GM10266 (cell line): ENCODE results near the gene WDR27.

Experiments used
- DNase-seq: peaks from one replicate; pipeline ENCODE4 v3.0.0; 2012; ENCODE audit errors: extremely low spot score
- TF ChIP-seq, protein P1 (sequence below): IDR thresholded peaks from 2 replicates; pipeline ENCODE4 v1.5.1; 2012; ENCODE audit warnings: mild to moderate bottlenecking, low read depth; ENCODE audit not compliant: control insufficient read depth, insufficient read depth; ENCODE audit errors: missing control alignments

WDR27 gene

DNA sequence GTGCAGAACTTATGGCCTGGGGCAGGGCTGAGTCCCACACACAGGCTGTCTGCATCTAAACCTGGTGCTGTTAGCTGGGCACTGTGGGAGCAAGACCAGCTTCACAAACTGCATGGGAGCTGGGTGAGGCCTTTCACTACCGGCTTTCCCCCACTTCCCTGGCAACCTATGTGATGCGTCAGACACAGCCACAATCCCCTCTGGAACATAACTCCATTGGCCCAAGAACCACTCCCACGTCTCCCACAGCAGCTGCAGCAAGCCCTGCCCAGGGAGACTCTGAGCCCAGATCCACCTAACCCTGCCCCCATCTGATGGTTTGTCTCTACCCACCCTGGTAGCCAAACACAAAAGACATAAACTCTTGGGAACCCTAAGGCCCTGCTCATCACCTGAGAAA is 9.3 kb downstream of the WDR27 start:
- TF ChIP-seq, protein P1, sequence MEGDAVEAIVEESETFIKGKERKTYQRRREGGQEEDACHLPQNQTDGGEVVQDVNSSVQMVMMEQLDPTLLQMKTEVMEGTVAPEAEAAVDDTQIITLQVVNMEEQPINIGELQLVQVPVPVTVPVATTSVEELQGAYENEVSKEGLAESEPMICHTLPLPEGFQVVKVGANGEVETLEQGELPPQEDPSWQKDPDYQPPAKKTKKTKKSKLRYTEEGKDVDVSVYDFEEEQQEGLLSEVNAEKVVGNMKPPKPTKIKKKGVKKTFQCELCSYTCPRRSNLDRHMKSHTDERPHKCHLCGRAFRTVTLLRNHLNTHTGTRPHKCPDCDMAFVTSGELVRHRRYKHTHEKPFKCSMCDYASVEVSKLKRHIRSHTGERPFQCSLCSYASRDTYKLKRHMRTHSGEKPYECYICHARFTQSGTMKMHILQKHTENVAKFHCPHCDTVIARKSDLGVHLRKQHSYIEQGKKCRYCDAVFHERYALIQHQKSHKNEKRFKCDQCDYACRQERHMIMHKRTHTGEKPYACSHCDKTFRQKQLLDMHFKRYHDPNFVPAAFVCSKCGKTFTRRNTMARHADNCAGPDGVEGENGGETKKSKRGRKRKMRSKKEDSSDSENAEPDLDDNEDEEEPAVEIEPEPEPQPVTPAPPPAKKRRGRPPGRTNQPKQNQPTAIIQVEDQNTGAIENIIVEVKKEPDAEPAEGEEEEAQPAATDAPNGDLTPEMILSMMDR: no peak
- DNase-seq: no peak

DNA sequence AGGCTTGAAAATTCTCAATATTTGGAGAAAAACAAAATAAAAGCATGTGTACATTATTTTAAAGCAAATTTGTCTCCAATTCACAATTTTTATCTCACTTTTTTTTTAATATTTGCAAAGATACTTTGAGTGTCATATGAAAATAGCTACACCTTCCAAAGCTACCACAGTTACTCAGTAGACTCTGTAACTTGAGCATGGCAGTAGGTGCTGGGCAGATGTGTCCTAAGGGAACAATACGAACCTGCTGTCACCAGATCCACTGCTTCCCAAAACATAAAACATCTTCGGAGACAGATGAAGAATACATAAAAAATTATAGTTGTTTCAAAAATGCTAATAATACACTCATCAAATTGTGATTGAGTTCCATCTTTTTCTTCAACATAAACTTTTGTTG is 10.6 kb downstream of the WDR27 start:
- TF ChIP-seq, protein P1: no peak
- DNase-seq: no peak

DNA sequence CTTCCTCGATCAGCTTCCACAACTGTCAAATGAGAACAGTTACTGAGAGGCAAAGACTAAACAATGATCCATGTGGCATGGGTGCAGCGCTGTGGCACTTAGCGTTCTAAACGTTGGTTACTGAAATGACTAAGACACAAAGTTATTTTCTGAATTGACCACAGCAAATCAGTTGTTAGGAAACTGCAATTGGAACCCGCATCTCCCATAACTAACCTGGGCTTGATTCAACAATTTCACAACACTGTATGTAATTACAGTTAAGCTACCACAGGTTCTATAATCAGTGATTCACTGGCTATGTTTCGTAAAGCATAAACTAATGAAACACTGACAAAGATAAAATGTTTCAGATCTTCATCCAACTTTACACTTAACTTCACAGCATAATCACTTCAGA is 12.5 kb downstream of the WDR27 start:
- TF ChIP-seq, protein P1: no peak
- no peak for DNase-seq

DNA sequence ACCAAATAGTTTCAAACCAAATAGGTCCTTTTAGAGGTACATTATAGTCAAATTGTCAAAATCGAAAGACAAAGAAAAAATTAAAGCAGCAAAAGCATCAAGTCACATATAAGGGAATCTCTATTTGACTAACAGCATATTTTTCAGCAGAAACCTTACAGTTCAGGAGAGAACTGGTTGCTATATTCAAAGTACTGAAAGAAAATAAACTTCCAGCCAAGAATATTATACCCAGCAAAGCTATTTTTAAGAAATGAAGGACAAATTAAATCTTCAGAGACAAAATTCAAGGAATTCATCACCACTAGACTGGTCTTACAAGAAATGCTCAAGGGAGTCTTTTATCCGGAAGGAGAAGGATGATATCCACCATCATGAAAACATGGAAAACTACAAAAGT is 16.0 kb downstream of the WDR27 start:
- no peak for DNase-seq
- TF ChIP-seq, protein P1: no peak

DNA sequence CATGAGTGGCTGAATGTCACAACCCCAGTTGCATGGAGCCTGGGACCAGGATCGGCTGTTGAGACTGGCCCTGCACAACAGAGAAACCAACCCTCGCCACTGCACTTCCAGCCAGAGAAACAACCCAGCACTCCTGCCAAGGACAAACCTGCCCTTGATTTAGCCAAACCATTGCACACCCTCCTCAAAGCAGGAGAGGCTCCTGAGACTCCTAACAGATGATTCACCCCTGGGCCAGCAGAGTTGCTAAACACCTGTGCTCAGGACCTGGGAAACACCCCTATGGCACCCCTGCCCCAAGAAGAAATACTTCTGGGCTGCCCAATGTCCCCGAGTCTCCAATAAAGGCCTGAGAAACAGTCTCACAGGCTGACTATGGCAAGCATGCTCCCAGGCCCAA is 17.8 kb downstream of the WDR27 start:
- TF ChIP-seq, protein P1: no peak
- no peak for DNase-seq

DNA sequence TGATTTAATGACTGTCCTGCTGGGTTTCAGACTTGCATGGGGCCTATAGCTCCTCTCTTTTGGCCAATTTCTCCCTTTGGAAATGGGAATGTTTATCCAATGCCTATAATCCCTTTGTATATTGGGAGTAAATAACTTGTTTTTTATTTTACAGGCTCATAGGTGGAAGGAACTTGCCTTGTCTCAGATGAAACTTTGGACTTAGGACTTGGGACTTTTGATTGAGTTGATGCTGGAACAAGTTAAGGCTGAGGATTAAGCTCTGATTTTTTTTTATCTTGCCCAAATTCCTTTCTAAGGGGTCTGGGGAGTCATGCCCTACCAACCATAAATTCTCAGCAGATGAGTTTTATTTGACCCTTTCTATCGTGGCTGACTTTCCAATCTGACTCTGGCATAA is 23.5 kb downstream of the WDR27 start:
- TF ChIP-seq, protein P1: no peak
- DNase-seq: no peak

DNA sequence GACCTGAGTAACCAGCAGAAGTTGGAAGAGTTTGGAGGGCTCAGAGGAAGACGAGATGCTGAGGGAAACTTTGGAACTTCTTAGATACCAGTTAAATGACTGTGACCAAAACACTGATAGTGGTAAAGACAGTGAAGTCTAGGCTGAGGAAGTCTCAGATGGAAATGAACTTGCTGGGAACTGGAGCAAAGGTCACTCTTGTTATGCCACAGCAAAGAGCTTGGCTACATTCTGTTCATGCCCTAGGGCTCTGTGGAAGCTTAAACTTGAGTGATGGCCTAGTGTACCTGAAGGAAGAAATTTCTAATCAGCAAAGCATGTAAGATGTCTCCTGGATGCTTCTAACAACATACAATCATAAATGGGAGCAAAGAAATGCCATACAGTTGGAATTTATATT is 24.7 kb downstream of the WDR27 start:
- no peak for DNase-seq
- TF ChIP-seq, protein P1: no peak
